ENCODE data around the gene AGPAT4.
A peak's percentile ranks its signal among the peaks of the same experiment; 100 is the strongest.

Gene AGPAT4

DNA sequence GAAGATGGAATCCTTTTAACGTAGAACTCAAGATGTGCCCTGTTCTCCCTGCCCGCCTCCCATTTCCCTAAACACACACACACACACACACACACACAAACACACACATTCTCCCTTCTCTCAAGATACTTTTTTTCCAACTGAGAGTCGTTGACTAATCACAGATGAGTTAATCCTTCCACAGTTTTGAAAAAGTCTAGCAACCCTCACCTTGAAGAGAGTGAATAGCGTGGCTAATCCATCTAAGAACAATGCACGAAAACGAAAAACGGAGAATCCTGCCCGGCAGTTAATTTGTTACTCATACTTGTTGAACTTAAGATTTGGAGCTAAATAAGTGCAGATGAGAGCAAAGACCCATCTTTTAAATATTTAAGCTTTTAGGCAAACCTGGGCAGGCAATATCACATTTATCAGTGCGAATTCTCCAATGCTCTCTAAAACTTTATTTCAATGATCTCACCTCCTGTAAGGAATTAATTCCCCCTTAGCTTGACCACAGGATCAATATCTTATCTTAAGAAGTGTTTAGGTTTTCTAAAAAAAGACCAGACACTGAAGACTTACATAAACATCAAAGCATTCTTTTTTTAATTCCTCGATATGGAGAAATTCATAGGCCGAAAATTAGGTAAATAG is 1.1 kb downstream of the AGPAT4 start:
- H3K27me3 Mint-ChIP-seq (ENCODE audit: low read depth): peaks cover 13% of the 10 kb centered on the region
- DNase-seq (ENCODE audit: low spot score): no peak
- H3K36me3 Mint-ChIP-seq (ENCODE audit: low read depth): peaks cover 10% of the 10 kb centered on the region
- H3K9me3 Mint-ChIP-seq: no peaks in the 10 kb centered on the region
- peak overlapping the region; percentile 96 for H3K27ac Mint-ChIP-seq
- H3K4me1 Mint-ChIP-seq (ENCODE audit: low read depth): peaks cover 34% of the 10 kb centered on the region
- H3K4me3 Mint-ChIP-seq: peak overlapping the region; percentile 92

DNA sequence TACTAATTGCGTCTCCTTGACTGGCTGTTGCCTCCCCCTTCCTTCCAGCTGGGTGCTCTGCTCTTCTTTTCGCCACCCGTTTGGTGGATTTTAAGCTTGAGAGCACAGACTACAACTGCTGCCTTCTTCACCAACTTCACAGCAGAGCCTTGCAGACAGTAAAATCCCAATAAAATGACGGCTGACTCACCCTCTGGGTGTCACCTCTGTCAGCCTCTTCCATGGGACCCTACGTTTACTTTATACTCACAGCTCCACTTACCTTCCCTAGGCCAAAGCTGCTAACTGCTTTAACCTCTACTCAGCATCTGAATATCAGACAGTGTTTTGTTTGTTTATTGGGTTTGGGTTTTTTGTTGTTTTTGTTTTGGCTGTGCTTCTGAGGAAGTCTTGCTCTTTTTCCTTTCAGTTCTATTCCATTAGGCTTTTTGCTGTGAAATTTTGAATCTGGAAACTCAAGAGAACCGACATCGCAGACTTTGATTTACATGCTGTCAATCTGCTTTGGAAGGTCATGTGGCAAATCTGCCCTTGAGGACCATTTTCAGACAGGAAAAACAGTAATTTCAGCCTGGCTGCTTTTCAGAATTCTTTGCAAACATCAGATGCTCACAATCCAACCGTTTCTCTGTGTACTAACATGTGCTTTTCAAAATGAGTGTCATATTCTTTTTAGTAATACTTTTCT is 2.4 kb downstream of the AGPAT4 start:
- H3K9me3 Mint-ChIP-seq: no peaks in the 10 kb centered on the region
- peaks cover 10% of the 10 kb centered on the region for H3K36me3 Mint-ChIP-seq (ENCODE audit: low read depth)
- no peak for DNase-seq (ENCODE audit: low spot score)
- peaks cover 34% of the 10 kb centered on the region for H3K4me1 Mint-ChIP-seq (ENCODE audit: low read depth)
- peak overlapping the region; percentile 32 for H3K27ac Mint-ChIP-seq
- H3K27me3 Mint-ChIP-seq (ENCODE audit: low read depth): peaks cover 6% of the 10 kb centered on the region
- no peak overlapping the region for H3K4me3 Mint-ChIP-seq

DNA sequence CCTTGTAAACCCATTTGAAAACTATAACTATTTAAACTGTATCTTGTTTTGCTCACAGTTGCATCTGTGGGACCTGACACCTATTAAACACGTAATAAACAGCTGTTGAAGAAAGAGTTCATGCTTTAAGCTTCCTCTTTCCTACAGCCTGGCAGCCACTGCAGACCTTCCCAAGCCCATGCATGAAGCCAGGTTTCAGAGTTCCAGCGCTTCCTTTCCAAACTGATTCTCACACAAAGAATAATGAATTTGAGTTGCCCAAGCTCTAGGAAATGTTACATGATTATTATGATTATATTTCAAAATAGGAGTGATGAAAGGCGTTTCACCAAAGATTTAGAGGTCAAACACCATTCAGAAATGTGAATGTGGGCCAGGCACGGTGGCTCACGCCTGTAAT is 3.7 kb downstream of the AGPAT4 start:
- peaks cover 34% of the 10 kb centered on the region for H3K4me1 Mint-ChIP-seq (ENCODE audit: low read depth)
- H3K4me3 Mint-ChIP-seq: no peak overlapping the region
- no peaks in the 10 kb centered on the region for H3K9me3 Mint-ChIP-seq
- H3K27me3 Mint-ChIP-seq (ENCODE audit: low read depth): no peaks in the 10 kb centered on the region
- H3K27ac Mint-ChIP-seq: no peak overlapping the region
- DNase-seq (ENCODE audit: low spot score): no peak
- H3K36me3 Mint-ChIP-seq (ENCODE audit: low read depth): peaks cover 10% of the 10 kb centered on the region

DNA sequence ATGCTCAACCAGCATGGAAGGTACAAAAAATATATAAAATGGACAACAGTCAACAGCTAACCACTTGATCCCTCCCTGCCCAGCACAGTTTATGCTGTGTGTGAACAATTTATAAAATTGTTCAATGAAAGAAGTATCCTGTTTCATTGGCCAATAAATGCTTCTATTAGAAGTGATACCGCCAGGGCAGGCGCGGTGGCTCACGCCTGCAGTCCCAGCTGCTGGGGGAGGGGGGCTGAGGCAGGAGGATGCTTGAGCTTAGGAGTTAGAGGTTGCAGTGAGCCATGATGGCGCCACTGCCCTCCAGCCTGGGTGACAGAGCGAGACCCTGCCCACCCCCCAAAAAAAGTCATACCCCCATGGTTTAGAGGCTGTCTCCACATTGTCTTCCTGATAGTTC is 4.6 kb downstream of the AGPAT4 start:
- Mint-ChIP-seq H3K4me3 (no peak overlapping the region), H3K9me3 (no peaks in the 10 kb centered on the region), H3K36me3 (ENCODE audit: low read depth) (peaks cover 10% of the 10 kb centered on the region), H3K27me3 (ENCODE audit: low read depth) (no peaks in the 10 kb centered on the region), H3K4me1 (ENCODE audit: low read depth) (peaks cover 30% of the 10 kb centered on the region), H3K27ac (no peak overlapping the region)
- no peak for DNase-seq (ENCODE audit: low spot score)

DNA sequence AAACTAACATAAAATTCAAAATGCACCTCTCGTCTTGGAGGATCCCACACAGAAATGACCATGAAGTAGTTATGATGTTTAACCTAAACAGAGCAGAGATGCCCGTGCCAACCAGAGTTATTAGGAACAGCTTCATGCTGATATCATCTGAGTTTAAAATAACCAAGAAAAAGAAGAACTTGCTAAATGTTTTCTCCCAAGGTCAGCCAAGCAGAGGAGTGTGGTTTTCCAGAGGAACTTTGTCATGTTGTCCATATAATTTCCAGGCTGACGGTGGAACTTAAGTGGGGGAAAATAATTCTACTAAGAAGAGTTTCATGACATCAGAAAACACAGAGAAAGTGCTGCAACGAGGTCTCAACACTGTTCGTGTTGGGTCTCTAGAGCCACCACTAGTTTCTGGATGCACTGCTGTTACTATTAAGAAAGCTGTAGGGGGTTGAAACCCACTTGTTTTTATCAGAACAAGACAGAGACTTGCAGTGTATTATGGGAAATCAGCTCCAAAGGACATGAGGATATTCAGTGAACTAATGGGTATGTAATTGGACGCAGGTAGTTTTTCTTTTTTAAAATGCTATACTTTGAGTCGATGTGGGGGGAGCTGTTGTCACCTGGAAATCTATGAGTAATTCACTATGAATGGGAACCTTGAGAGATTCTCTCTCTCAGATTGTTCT is 5.2 kb downstream of the AGPAT4 start:
- H3K4me1 Mint-ChIP-seq (ENCODE audit: low read depth): peaks cover 27% of the 10 kb centered on the region
- no peaks in the 10 kb centered on the region for H3K9me3 Mint-ChIP-seq
- H3K27ac Mint-ChIP-seq: no peak overlapping the region
- no peaks in the 10 kb centered on the region for H3K27me3 Mint-ChIP-seq (ENCODE audit: low read depth)
- H3K36me3 Mint-ChIP-seq (ENCODE audit: low read depth): peaks cover 10% of the 10 kb centered on the region
- no peak for DNase-seq (ENCODE audit: low spot score)
- no peak overlapping the region for H3K4me3 Mint-ChIP-seq

DNA sequence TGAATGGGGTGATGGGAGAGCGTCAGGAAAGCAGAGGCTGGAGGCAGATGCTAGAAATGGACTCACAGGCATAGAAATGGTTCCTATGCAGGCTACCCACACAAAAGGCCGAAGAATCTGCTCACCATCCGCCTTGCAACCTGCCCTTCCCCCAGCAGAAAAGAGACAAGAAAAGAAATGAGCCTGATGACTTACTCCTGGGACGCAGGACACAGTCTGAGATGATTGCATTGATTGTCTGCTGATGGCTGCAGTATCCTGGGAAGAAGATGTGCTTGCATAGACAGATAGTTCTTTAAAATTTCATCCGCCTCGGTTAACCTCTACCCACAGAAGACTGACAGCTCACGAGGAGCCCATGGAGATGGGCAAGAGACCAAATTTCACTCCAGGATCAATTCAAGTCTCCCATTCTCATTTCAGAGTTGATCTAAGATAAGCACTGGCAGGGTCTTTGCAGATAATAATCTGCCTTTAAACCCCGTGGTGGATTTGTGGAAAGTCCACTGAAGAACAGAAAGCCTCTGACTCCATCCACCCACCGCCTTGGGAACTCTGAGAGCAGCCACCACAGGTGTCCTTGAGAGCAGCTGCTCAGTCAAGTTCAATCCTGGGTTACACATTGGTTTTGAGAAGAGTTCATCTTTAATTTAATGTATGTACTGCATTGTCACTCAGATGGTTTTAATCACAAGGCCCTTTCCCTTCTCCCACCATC is 7.2 kb downstream of the AGPAT4 start:
- Mint-ChIP-seq H3K4me3 (no peak overlapping the region), H3K4me1 (ENCODE audit: low read depth) (peaks cover 14% of the 10 kb centered on the region), H3K9me3 (no peaks in the 10 kb centered on the region), H3K27me3 (ENCODE audit: low read depth) (no peaks in the 10 kb centered on the region), H3K36me3 (ENCODE audit: low read depth) (peaks cover 11% of the 10 kb centered on the region), H3K27ac (no peak overlapping the region)
- DNase-seq (ENCODE audit: low spot score): no peak

DNA sequence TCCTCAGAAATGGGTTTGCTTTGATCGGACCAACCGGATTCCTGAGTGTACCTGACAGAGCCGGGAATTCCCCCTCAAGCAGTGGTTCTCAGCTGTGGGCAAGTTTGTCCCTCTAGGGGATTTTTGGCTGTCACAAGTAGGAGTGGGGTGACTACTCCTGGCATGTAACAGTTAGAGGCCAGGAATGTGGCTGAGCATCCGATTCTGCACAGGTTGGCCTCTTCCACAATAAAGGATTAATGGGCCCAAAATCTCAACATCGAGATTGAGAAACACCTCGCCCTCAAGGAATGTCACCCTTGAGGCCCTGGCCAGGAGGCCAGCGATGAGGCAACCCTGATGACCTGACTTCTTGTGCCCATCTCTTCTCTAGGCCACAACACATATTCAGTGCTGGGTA is 7.9 kb downstream of the AGPAT4 start:
- Mint-ChIP-seq H3K36me3 (ENCODE audit: low read depth) (peaks cover 12% of the 10 kb centered on the region), H3K4me1 (ENCODE audit: low read depth) (peaks cover 7% of the 10 kb centered on the region), H3K4me3 (no peak overlapping the region), H3K27ac (no peak overlapping the region), H3K27me3 (ENCODE audit: low read depth) (no peaks in the 10 kb centered on the region), H3K9me3 (no peaks in the 10 kb centered on the region)
- DNase-seq (ENCODE audit: low spot score): no peak

DNA sequence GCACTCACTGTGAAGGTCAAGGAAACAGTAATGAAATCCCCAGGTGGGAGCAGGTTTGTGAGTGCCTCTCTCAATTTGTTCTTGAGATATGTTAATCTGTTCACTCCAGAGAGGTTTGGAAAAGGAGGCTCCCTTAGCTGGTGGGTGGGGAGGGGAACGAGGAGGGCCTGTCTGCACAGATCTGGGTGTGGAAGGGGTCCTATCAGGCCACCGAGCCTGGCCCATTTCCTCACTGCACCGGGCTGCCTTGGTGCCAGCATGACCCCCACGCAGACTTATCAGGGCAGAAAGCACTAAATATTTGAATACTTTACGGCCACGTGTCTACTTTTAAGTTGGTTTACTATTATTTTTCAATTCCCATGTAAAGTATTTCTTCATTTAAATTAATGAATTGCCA is 8.3 kb downstream of the AGPAT4 start:
- DNase-seq (ENCODE audit: low spot score): no peak

DNA sequence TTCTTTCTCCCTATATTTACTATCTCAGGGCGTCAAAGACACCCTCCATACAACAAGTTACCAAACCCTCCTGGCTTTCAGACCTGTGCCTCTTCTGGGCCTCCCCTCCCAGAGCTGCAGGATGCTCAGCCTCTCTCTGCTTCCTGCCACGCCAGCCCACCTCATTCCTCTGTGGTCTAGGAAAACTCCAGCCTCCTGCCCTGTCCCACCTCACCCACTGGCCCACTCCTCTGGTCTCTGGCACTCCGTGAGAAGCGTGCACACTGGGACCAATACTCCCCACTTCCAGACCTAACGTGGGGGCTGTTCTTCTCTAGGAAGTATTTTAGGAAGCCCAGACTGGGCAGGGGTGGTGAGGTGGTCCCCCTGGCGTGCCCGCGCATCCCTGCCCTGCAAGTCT is 9.7 kb downstream of the AGPAT4 start:
- H3K27me3 Mint-ChIP-seq (ENCODE audit: low read depth): no peaks in the 10 kb centered on the region
- peaks cover 11% of the 10 kb centered on the region for H3K36me3 Mint-ChIP-seq (ENCODE audit: low read depth)
- peaks cover 4% of the 10 kb centered on the region for H3K4me1 Mint-ChIP-seq (ENCODE audit: low read depth)
- no peak overlapping the region for H3K4me3 Mint-ChIP-seq
- H3K27ac Mint-ChIP-seq: no peak overlapping the region
- H3K9me3 Mint-ChIP-seq: no peaks in the 10 kb centered on the region
- DNase-seq (ENCODE audit: low spot score): no peak

More for the DNA sequence above, 8.3 kb downstream of the AGPAT4 start:
- Mint-ChIP-seq H3K36me3 (ENCODE audit: low read depth) (peaks cover 13% of the 10 kb centered on the region), H3K4me1 (ENCODE audit: low read depth) (peaks cover 6% of the 10 kb centered on the region), H3K27me3 (ENCODE audit: low read depth) (no peaks in the 10 kb centered on the region), H3K9me3 (no peaks in the 10 kb centered on the region), H3K27ac (no peak overlapping the region), H3K4me3 (no peak overlapping the region)

DNA sequence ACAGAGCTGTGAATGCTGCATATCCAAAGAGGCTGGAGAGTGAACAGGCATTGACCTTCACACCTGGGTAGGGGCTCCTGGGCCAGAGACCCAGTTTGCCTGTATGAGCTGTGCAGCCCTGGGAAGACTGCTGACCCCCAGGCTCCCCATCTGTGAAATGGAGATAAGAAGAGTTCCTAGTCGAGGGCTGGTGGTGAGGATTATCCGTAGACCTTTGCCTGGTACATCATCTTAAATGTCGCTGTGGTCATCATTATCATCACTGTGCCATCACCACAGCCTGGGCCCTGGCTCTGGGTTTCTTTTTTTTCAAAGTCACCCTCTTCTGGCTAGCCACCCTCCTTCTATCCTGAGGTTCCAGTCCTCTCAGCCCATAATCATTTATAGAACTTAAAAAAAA is 12.0 kb downstream of the AGPAT4 start:
- no peaks in the 10 kb centered on the region for H3K27me3 Mint-ChIP-seq (ENCODE audit: low read depth)
- DNase-seq (ENCODE audit: low spot score): no peak

DNA sequence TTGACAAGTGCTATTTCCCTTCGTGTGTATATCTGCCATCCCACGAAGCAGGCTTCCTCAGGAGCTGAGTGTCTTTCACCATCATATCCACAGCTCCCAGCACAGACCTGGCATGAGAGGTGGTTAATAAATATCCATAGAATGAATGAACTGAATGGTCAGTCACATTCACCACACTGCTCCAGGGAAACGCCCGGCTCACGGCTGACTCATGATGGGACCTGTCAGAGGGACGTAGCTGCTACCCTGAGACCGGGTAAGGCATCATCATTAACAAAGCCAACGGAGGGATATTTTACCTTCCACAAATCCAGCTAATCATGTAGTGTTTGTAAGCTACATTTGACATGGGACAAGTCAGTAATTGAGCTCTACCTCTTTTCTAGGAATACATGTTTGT is 12.5 kb downstream of the AGPAT4 start:
- H3K9me3 Mint-ChIP-seq: no peaks in the 10 kb centered on the region
- DNase-seq (ENCODE audit: low spot score): no peak
- no peak overlapping the region for H3K4me3 Mint-ChIP-seq
- peaks cover 8% of the 10 kb centered on the region for H3K36me3 Mint-ChIP-seq (ENCODE audit: low read depth)
- no peaks in the 10 kb centered on the region for H3K27me3 Mint-ChIP-seq (ENCODE audit: low read depth)
- peaks cover 1% of the 10 kb centered on the region for H3K4me1 Mint-ChIP-seq (ENCODE audit: low read depth)
- no peak overlapping the region for H3K27ac Mint-ChIP-seq

More for the DNA sequence above, 12.0 kb downstream of the AGPAT4 start:
- peaks cover 1% of the 10 kb centered on the region for H3K4me1 Mint-ChIP-seq (ENCODE audit: low read depth)
- H3K4me3 Mint-ChIP-seq: no peak overlapping the region
- no peak overlapping the region for H3K27ac Mint-ChIP-seq
- H3K9me3 Mint-ChIP-seq: no peaks in the 10 kb centered on the region
- H3K36me3 Mint-ChIP-seq (ENCODE audit: low read depth): peaks cover 8% of the 10 kb centered on the region

DNA sequence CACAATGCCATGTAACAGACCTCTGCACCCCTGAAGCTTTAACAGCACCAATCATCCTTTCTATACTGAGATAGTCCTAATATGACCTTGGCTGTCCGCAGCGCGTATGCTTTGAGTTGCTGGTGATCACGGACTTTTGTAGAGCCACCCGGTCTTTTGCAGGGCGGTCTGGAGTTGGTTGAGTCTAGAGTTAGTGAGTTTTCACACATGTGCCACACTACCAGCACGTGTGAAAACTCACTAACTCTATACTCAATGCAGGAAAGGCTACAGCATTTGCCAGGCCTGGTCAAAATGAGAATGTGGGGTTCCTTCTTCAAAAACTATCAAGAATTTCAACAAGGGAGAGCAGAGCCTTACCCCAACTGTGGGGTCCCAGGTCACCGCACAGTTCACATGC is 14.6 kb downstream of the AGPAT4 start:
- no peak for DNase-seq (ENCODE audit: low spot score)
- peaks cover 8% of the 10 kb centered on the region for H3K36me3 Mint-ChIP-seq (ENCODE audit: low read depth)
- no peaks in the 10 kb centered on the region for H3K9me3 Mint-ChIP-seq
- H3K27me3 Mint-ChIP-seq (ENCODE audit: low read depth): no peaks in the 10 kb centered on the region
- H3K4me1 Mint-ChIP-seq (ENCODE audit: low read depth): no peaks in the 10 kb centered on the region
- H3K4me3 Mint-ChIP-seq: no peak overlapping the region
- H3K27ac Mint-ChIP-seq: no peak overlapping the region

DNA sequence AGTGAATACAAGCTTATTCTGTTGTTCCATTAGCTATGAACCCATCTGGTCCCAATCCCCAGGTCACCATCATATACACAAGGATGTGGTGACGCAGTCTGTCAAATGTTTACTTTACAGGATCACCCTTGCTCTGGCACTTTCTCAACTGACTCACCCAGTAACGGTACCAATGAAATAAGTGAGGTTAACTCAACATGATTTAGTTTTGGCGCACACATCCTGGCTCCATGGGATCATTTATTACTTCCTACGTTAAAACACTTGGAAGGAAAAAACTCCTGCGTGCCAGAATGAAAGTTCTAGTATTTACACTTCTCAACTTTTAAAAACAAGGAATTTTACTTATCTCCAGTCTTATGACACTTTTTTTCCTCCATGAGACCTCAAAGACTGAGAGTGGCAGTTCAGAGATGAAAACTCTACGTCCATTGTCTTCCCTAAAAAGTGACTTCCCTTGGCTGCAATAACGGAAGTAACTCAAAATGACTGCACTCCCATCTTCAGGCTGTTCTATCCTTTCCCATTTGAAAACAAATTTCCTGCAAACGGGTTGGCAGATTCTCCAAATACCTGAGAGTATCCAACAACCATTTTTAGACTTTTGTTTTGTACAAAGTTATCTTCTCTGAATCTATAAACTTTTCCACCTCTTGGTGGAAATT is 15.9 kb downstream of the AGPAT4 start:
- no peak overlapping the region for H3K4me3 Mint-ChIP-seq
- no peak for DNase-seq (ENCODE audit: low spot score)
- H3K4me1 Mint-ChIP-seq (ENCODE audit: low read depth): no peaks in the 10 kb centered on the region
- no peak overlapping the region for H3K27ac Mint-ChIP-seq
- H3K36me3 Mint-ChIP-seq (ENCODE audit: low read depth): peaks cover 8% of the 10 kb centered on the region
- H3K9me3 Mint-ChIP-seq: no peaks in the 10 kb centered on the region
- H3K27me3 Mint-ChIP-seq (ENCODE audit: low read depth): no peaks in the 10 kb centered on the region

Data from T-helper 2 cell treated with Interferon-gamma antibody and Interleukin-4, amounts not matched to agents 5 μg/mL and 100 μg/mL, for 36 hours (primary cell).